ENCODE results near the gene PITPNC1. TPM values are rescaled to one million over a fixed set of nuclear protein-coding genes. Genes with fewer than 3 reads are reported as not detected.
"Not testable (repeated sequence)": the region's sequence is repeated elsewhere in the genome, so short reads cannot be mapped to it uniquely, and the experiment has no call there.

PITPNC1 gene
- total and polyA plus RNA-seq, 7 donors, result 3.0 to 15.7 (median 5.6) TPM

GRCh38 chr17:67725373-67725791 lies 348.3 kb downstream of the PITPNC1 start:
- 78 to 94% methylated on average over 4 of the region's 4 CpGs for WGBS, 2 donors
- intact Hi-C loops (cut with DNase I), result no loop called here
- Histone ChIP-seq H3K27me3 (no peaks in the 10 kb centered on the region), H3K27ac (no peak overlapping the region), H3K4me3 (no peak overlapping the region), H3K9me3 (no peaks in the 10 kb centered on the region), H3K36me3 (peaks cover 23 to 96% (median 56%) of the 10 kb centered on the region in 4 donors), H3K4me1 (no peaks in the 10 kb centered on the region)
- no peak for DNase-seq
- TF ChIP-seq EP300 (IDR thresholded peaks at IDR 0.05) (no peak), CTCF (IDR thresholded peaks at IDR 0.05) (no peak), POLR2A (IDR thresholded peaks at IDR 0.05) (no peak), POLR2AphosphoS5 (IDR thresholded peaks at IDR 0.05) (no peak)

GRCh38 chr17:67725807-67726206 lies 348.7 kb downstream of the PITPNC1 start:
- no peak overlapping the region for H3K27ac ChIP-seq
- intact Hi-C loops (cut with DNase I), result no loop called here
- no peaks in the 10 kb centered on the region for H3K9me3 ChIP-seq
- H3K36me3 ChIP-seq, result peaks cover 23 to 96% (median 56%) of the 10 kb centered on the region in 4 donors
- WGBS, 2 donors, result 91 to 96% methylated on average over 4 of the region's 4 CpGs
- no peak for TF ChIP-seq POLR2AphosphoS5 (IDR thresholded peaks at IDR 0.05)
- no peak for TF ChIP-seq CTCF (IDR thresholded peaks at IDR 0.05)
- no peak for TF ChIP-seq POLR2A (IDR thresholded peaks at IDR 0.05)
- no peak for TF ChIP-seq EP300 (IDR thresholded peaks at IDR 0.05)
- H3K27me3 ChIP-seq, result no peaks in the 10 kb centered on the region
- no peaks in the 10 kb centered on the region for H3K4me1 ChIP-seq
- no peak for DNase-seq
- H3K4me3 ChIP-seq, result no peak overlapping the region

GRCh38 chr17:67727152-67728039 lies 350.3 kb downstream of the PITPNC1 start:
- 67 to 88% methylated on average over 15 of the region's 15 CpGs for WGBS, 2 donors

GRCh38 chr17:67729903-67730302 lies 352.8 kb downstream of the PITPNC1 start:
- DNase-seq, result no peak
- H3K27ac ChIP-seq, result no peak overlapping the region
- peaks cover 21 to 91% (median 43%) of the 10 kb centered on the region in 4 donors for H3K36me3 ChIP-seq
- no peaks in the 10 kb centered on the region for H3K9me3 ChIP-seq
- no peaks in the 10 kb centered on the region for H3K27me3 ChIP-seq
- no peaks in the 10 kb centered on the region for H3K4me1 ChIP-seq
- H3K4me3 ChIP-seq, result no peak overlapping the region
- 97 to 98% methylated on average over 6 of the region's 6 CpGs for WGBS, 2 donors
- TF ChIP-seq CTCF (IDR thresholded peaks at IDR 0.05) (no peak), POLR2AphosphoS5 (IDR thresholded peaks at IDR 0.05) (no peak), POLR2A (IDR thresholded peaks at IDR 0.05) (no peak), EP300 (IDR thresholded peaks at IDR 0.05) (no peak)
- intact Hi-C loops (cut with DNase I), result no loop called here

More at GRCh38 chr17:67727152-67728039, 350.3 kb downstream of the PITPNC1 start:
- H3K9me3 ChIP-seq; H3K4me3 ChIP-seq; H3K27me3 ChIP-seq; H3K27ac ChIP-seq; H3K4me1 ChIP-seq; intact Hi-C loops (cut with DNase I); DNase-seq: not testable (repeated sequence)
- peaks cover 23 to 93% (median 50%) of the 10 kb centered on the region in 4 donors for H3K36me3 ChIP-seq

GRCh38 chr17:67730731-67731130 lies 353.6 kb downstream of the PITPNC1 start:
- Histone ChIP-seq H3K27ac (no peak overlapping the region), H3K9me3 (no peaks in the 10 kb centered on the region), H3K36me3 (peaks cover 18 to 91% (median 37%) of the 10 kb centered on the region in 4 donors), H3K27me3 (no peaks in the 10 kb centered on the region), H3K4me1 (no peaks in the 10 kb centered on the region), H3K4me3 (no peak overlapping the region)
- intact Hi-C loops (cut with DNase I), result no loop called here
- no peak for DNase-seq
- WGBS, 2 donors, result 83 to 84% methylated on average over 7 of the region's 7 CpGs
- no peak for TF ChIP-seq POLR2AphosphoS5 (IDR thresholded peaks at IDR 0.05)
- TF ChIP-seq EP300 (IDR thresholded peaks at IDR 0.05), result no peak
- TF ChIP-seq POLR2A (IDR thresholded peaks at IDR 0.05), result no peak
